HG02981 (cell line): Measurements from ENCODE around the gene KRTDAP.

Experiments used
- ATAC-seq: cut with Tn5 transposase; IDR thresholded peaks from one replicate; pipeline ENCODE4 v1.9.1; 2021; ENCODE audit warnings: mild to moderate bottlenecking, moderate library complexity; ENCODE audit not compliant: unreplicated experiment

KRTDAP gene

DNA sequence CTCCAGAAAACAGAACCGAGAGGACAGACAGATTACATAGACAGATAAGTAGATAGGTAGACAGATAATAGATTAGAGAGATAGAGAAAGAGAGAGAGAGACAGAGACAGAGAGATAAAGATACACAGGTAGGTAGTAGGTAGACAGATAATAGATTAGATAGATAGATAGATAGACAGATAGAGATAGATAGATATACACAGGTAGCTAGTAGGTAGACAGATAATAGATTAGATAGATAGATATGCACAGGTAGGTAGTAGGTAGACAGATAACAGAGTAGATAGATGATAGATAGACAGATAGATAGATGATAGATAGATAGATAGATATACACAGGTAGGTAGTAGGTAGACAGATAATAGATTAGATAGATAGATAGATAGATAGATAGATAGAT lies 32.1 kb downstream of the KRTDAP start:
- no peak for ATAC-seq

DNA sequence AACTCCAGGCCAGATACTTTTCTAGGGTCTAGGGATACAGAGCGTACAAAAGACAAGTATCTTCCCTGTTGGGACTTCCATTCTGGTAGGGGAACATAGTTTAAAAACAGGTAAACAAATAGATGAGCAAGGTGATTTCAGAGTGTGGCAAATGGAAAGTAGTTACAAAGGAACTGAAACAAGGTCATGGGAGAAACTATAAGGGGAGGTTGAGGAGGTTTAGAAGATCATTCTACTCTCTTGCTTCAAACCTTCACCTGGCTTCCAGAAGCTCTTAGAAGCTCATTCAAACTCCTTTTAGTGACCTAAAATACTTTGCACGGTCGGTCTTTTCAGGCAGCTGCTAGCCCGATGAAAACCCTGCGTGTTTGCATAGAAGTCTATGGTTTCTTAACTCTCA lies 33.1 kb downstream of the KRTDAP start:
- no peak for ATAC-seq

- no peak for ATAC-seq
Observed at GRCh38 chr19:35455616-35456201, 34.6 kb downstream of the KRTDAP start.

GRCh38 chr19:35454663-35455062 lies 35.6 kb downstream of the KRTDAP start:
- ATAC-seq = no peak

GRCh38 chr19:35451338-35452096 lies 38.7 kb downstream of the KRTDAP start:
- no peak for ATAC-seq

DNA sequence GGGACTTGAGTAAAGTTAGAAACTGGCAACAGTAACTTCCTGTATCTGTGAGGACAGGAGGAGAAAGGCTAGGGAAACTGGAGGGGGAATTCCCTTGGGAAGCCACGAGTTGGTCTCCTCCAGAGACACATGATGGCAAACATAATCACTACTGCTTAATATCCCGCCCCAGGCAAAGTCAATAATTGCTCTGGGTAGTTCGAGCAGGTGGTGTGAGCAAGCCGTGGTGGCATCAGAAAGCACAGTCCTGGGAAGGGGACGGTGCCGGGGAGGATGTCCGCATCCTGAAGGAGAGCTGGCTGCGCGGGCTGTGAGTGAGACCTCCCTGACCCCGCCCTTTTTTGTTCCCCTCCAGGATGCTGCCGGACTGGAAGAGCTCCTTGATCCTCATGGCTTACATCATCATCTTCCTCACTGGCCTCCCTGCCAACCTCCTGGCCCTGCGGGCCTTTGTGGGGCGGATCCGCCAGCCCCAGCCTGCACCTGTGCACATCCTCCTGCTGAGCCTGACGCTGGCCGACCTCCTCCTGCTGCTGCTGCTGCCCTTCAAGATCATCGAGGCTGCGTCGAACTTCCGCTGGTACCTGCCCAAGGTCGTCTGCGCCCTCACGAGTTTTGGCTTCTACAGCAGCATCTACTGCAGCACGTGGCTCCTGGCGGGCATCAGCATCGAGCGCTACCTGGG lies 40.8 kb downstream of the KRTDAP start:
- no peak for ATAC-seq

GRCh38 chr19:35447606-35448469 lies 42.4 kb downstream of the KRTDAP start, which contains the start of gene FFAR2:
TSS of gene FFAR2 (plus strand) at chr19:35448257. CDS start at chr19:35449715, 1,458 bp downstream.
- ATAC-seq = no peak

DNA sequence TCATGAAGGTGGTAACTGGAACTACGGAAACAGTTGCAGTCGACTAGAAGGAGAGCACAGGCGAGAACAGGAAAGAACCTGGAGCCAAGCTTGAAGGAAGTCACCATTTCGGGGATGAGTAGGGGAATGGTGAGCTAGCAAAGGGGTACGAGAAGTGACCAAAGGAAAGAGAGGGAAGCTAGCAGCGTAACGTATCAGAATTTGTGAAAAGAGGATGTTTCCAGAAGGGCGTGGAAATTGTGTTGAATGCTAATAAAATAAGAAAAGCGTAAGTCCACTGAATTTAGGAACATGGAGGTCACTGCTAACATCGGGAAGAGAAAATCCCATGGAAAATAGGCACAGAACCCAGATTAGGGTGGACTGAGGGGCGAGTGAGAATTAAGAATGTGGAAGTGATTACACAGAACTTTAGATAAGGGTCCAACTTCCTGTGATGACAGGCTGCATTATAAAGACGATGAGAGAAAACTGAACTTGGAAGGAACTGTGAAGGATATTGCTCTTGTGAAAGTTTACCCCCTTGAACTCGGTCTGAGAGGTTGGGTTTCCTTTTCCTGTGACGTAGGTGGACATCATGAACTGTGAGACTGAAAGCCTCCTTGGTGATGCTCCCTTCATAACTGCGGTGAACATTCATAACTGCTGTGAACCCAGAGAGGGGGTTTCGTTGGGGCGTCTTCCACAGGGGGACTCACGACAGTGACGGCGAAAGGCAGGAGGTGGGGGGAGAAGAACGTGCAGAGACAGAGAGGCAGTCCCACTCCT lies 44.3 kb downstream of the KRTDAP start:
- no peak for ATAC-seq

GRCh38 chr19:35444735-35445134 lies 45.5 kb downstream of the KRTDAP start:
- no peak for ATAC-seq

- no peak for ATAC-seq
Observed at GRCh38 chr19:35442091-35442490, 48.2 kb downstream of the KRTDAP start.

- no peak for ATAC-seq
Observed at GRCh38 chr19:35439921-35440320, 50.3 kb downstream of the KRTDAP start.

GRCh38 chr19:35438527-35438926 lies 51.7 kb downstream of the KRTDAP start:
- ATAC-seq = no peak

DNA sequence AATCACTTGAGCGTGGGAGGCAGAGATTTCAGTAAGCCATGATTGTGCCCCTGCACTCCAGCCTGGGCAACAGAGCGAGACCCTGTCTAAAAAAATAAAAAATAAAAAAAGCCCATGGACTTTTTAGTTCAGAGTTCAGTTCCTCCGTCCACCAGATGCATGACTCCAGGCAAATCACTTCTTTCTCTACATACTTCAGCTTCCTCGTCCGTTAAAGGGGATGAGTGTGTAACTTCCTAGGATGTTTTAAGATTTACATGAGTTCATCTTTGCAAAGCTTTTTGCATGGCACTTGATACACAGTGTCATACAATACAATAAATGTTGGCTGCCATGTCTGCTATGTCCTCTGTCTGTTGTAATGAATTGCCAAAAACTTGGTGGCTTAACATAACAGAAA lies 52.2 kb downstream of the KRTDAP start:
- ATAC-seq = no peak

DNA sequence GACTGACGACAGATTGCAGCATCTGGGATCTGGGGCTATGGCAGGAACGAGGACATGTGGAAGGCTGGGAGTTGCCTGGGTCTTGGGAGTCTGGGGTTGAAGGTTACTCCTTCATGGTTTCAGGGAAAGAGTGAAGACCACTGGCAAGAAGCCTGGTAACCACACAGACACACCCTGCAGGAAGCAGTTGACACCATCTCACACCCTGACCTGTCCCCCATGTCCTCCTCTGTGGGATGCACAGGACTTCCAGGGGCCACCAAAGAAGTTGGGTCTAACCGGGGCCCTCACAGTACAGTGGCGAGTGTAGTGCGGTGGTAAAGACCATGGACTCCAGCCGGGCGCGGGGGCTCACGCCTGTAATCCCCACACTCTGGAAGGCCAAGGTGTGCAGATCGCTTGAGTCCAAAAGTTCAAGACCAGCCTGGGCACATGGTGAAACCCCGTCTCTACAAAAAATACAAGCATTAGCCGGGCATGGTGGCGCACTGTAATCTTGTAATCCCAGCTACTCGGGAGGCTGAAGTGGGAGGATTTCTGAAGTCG lies 52.8 kb downstream of the KRTDAP start:
- no peak for ATAC-seq
